Body of pancreas (tissue), 4 donors: ENCODE data around the gene CTIF.

ENCODE experiments used
- CTCF ChIP-seq, 7 experiments: fragments of 450-650 bp in 4 of 7; fragments of 200-600 bp in 3 of 7; sonication (generic) in 3 of 7; IDR thresholded peaks; one replicate each; pipeline ENCODE4 v1.5.1; 2016 to 2019; ENCODE audit warnings: antibody characterized with exemption in 7 of 7
- POLR2A ChIP-seq, 3 donors: fragments of 450-650 bp; IDR thresholded peaks; one replicate each; pipeline ENCODE4 v1.6.1; 2016; ENCODE audit warnings: antibody characterized with exemption in 3 of 3, mild to moderate bottlenecking in 2 of 3

- TF ChIP-seq CTCF (IDR thresholded peaks at IDR 0.05): no peak
- TF ChIP-seq POLR2A (IDR thresholded peaks at IDR 0.05): no peak
These were observed 179.6 kb downstream of the CTIF start for GRCh38 chr18:48718251-48718959.
